Aorta (tissue), 5 donors: ENCODE measurements around the gene CAMK1. TPM values are rescaled to one million over a fixed set of nuclear protein-coding genes. Genes with fewer than 3 reads are reported as not detected.

Source experiments
- ATAC-seq: fragments of 200-7000 bp; cut with Tn5 transposase; one replicate; pipeline ENCODE4 v1.9.1; 2022; ENCODE audit warnings: moderate library complexity; ENCODE audit not compliant: low FRiP score
- DNase-seq, 2 donors: peaks; one replicate each; pipeline ENCODE4 v3.0.0-alpha.2; 2020
- H3K27ac ChIP-seq, 2 donors: one replicate each; pipeline ENCODE4 v1.5.1; 2013; ENCODE audit warnings: low read length in 2 of 2, mild to moderate bottlenecking in 2 of 2, moderate library complexity in 2 of 2, control low read depth in 1 of 2, inconsistent platforms in 1 of 2, low read depth in 1 of 2
- H3K27me3 ChIP-seq, 2 donors: one replicate each; pipeline ENCODE4 v1.6.1; 2013; ENCODE audit warnings: control low read depth in 1 of 2, low read length in 1 of 2, mild to moderate bottlenecking in 1 of 2, moderate library complexity in 1 of 2; ENCODE audit not compliant: insufficient read depth in 2 of 2, control insufficient read depth in 1 of 2
- H3K36me3 ChIP-seq, 2 donors: one replicate each; pipeline ENCODE4 v1.6.1; 2013; ENCODE audit warnings: control low read depth in 1 of 2, low read length in 1 of 2, mild to moderate bottlenecking in 1 of 2; ENCODE audit not compliant: insufficient read depth in 2 of 2, control insufficient read depth in 1 of 2
- H3K4me1 ChIP-seq, 2 donors: one replicate each; pipeline ENCODE4 v1.6.1; 2013; ENCODE audit warnings: low read length in 2 of 2, control low read depth in 1 of 2, mild to moderate bottlenecking in 1 of 2, moderate library complexity in 1 of 2; ENCODE audit not compliant: insufficient read depth in 2 of 2, control insufficient read depth in 1 of 2
- H3K4me3 ChIP-seq, 2 donors: one replicate each; pipeline ENCODE4 v1.5.1; 2013; ENCODE audit warnings: low read length in 2 of 2, control low read depth in 1 of 2, mild to moderate bottlenecking in 1 of 2
- H3K9me3 ChIP-seq: one replicate; pipeline ENCODE4 v1.6.1; 2013; ENCODE audit warnings: mild to moderate bottlenecking, low read length; ENCODE audit not compliant: control insufficient read depth
- WGBS, 2 donors: extraction: QIAGEN DNeasy Blood & Tissue Kit; methylation state at CpG; one replicate each; pipeline ENCODE4 v1.1.7; 2013; 5-methylcytosine and 5-hydroxymethylcytosine counted together
- intact Hi-C, 2 donors: fragments of 100-400 bp; cut with DNase I; formaldehyde crosslinking; loops; one replicate each; pipeline versions ENCODE4 v1.14.2 to v1.15.0; 2022
- polyA plus RNA-seq, 2 donors: library from polyadenylated mRNA; stranded (reverse); fragments of 200-250 nt; gene quantifications; one replicate each; pipeline ENCODE4 v1.2.3, GENCODE V29; 2013
- total RNA-seq, 2 donors: library from RNA; stranded (reverse); fragmentation: NEBNext Ultra II Directional; extraction: Animal tissue kit (Norgen Biotek cat#: 25700); gene quantifications; one replicate each; pipeline ENCODE4 v1.2.1, GENCODE V29; 2021
- donor health status: healthy with polysubstance abuse.
- donor health status: Bipolar disorder and iron deficiency.
- donor health status: DM: no; HTN: no; CAD: no.
- donor health status: DM: no; HTN: no; CAD: no.
- donor health status: DM: yes; HTN: yes; CAD: no.

CAMK1 gene
- total and polyA plus RNA-seq, 4 donors = 24.7 to 58.0 (median 35.8) TPM

- H3K9me3 ChIP-seq = no peaks in the 10 kb centered on the region
- intact Hi-C loops = no loop called here
- no peaks in the 10 kb centered on the region for H3K27me3 ChIP-seq
- ATAC-seq (no peak), DNase-seq (peak in 1 of 2 donors; percentile 54)
- no peak overlapping the region for H3K27ac ChIP-seq
- no peaks in the 10 kb centered on the region for H3K4me1 ChIP-seq
- 85 to 86% methylated on average over 13 of the region's 13 CpGs for WGBS, 2 donors
- H3K4me3 ChIP-seq = no peak overlapping the region
- H3K36me3 ChIP-seq = peaks cover 0 to 6% of the 10 kb centered on the region in 2 donors
Observed at GRCh38 chr3:9786825-9787669, 17.3 kb upstream of the CAMK1 start.

GRCh38 chr3:9786209-9786739, 16.5 kb upstream of the CAMK1 start:
- peaks cover 0 to 6% of the 10 kb centered on the region in 2 donors for H3K36me3 ChIP-seq
- no peak overlapping the region for H3K4me3 ChIP-seq
- H3K27me3 ChIP-seq = no peaks in the 10 kb centered on the region
- H3K27ac ChIP-seq = no peak overlapping the region
- no peaks in the 10 kb centered on the region for H3K9me3 ChIP-seq
- WGBS, 2 donors = 88 to 90% methylated on average over 7 of the region's 7 CpGs
- no peak for ATAC-seq
- intact Hi-C loops = no loop called here
- peak in 1 of 2 donors; percentile 41 for DNase-seq
- no peaks in the 10 kb centered on the region for H3K4me1 ChIP-seq

GRCh38 chr3:9785602-9786001, 15.9 kb upstream of the CAMK1 start:
- Histone ChIP-seq H3K36me3 (peaks cover 0 to 6% of the 10 kb centered on the region in 2 donors), H3K4me1 (no peaks in the 10 kb centered on the region)

GRCh38 chr3:9784965-9785364, 15.2 kb upstream of the CAMK1 start:
- no peak for ATAC-seq
- Histone ChIP-seq H3K4me3 (no peak overlapping the region), H3K36me3 (peaks cover 0 to 10% of the 10 kb centered on the region in 2 donors), H3K27ac (no peak overlapping the region), H3K27me3 (no peaks in the 10 kb centered on the region), H3K4me1 (no peaks in the 10 kb centered on the region), H3K9me3 (no peaks in the 10 kb centered on the region)
- 84 to 91% methylated on average over 4 of the region's 4 CpGs for WGBS, 2 donors
- intact Hi-C loops = no loop called here
- peak in 1 of 2 donors; percentile 67 for DNase-seq

More at GRCh38 chr3:9785602-9786001, 15.9 kb upstream of the CAMK1 start:
- ATAC-seq (peak; percentile 37), DNase-seq (peak in 1 of 2 donors; percentile 27)
- intact Hi-C loops = no loop called here
- no peak overlapping the region for H3K27ac ChIP-seq
- WGBS, 2 donors = 48 to 51% methylated on average over 7 of the region's 7 CpGs
- no peak overlapping the region for H3K4me3 ChIP-seq
- no peaks in the 10 kb centered on the region for H3K9me3 ChIP-seq
- no peaks in the 10 kb centered on the region for H3K27me3 ChIP-seq

- no peaks in the 10 kb centered on the region for H3K9me3 ChIP-seq
- peaks cover 0 to 6% of the 10 kb centered on the region in 2 donors for H3K36me3 ChIP-seq
- ATAC-seq = no peak
- intact Hi-C loops = no loop called here
- no peak overlapping the region for H3K27ac ChIP-seq
- H3K4me3 ChIP-seq = no peak overlapping the region
- DNase-seq = peak in 1 of 2 donors; percentile 57
- no peaks in the 10 kb centered on the region for H3K4me1 ChIP-seq
- no peaks in the 10 kb centered on the region for H3K27me3 ChIP-seq
- 91% methylated on average over 14 of the region's 14 CpGs for WGBS, 2 donors
Observed at GRCh38 chr3:9783954-9784353, 14.2 kb upstream of the CAMK1 start.

- no peak for DNase-seq
- 28 to 39% methylated on average over 3 of the region's 3 CpGs for WGBS, 2 donors
- no peak overlapping the region for H3K27ac ChIP-seq
- H3K9me3 ChIP-seq = no peaks in the 10 kb centered on the region
- no peak for ATAC-seq
- H3K36me3 ChIP-seq = peaks cover 0 to 6% of the 10 kb centered on the region in 2 donors
- H3K4me1 ChIP-seq = no peaks in the 10 kb centered on the region
- intact Hi-C loops = no loop called here
- no peak overlapping the region for H3K4me3 ChIP-seq
- H3K27me3 ChIP-seq = no peaks in the 10 kb centered on the region
Observed at GRCh38 chr3:9782770-9783169, 13.0 kb upstream of the CAMK1 start.

GRCh38 chr3:9781978-9782603, 12.3 kb upstream of the CAMK1 start:
- no peaks in the 10 kb centered on the region for H3K4me1 ChIP-seq
- H3K36me3 ChIP-seq = peaks cover 0 to 6% of the 10 kb centered on the region in 2 donors
- H3K4me3 ChIP-seq = no peak overlapping the region
- DNase-seq = no peak
- H3K27ac ChIP-seq = no peak overlapping the region
- intact Hi-C loops = no loop called here
- no peaks in the 10 kb centered on the region for H3K27me3 ChIP-seq
- no peaks in the 10 kb centered on the region for H3K9me3 ChIP-seq
- WGBS, 2 donors = 74 to 79% methylated on average over 3 of the region's 3 CpGs
- ATAC-seq = no peak

- Histone ChIP-seq H3K4me3 (no peak overlapping the region), H3K36me3 (peaks cover 0 to 6% of the 10 kb centered on the region in 2 donors), H3K4me1 (no peaks in the 10 kb centered on the region), H3K27ac (no peak overlapping the region), H3K27me3 (no peaks in the 10 kb centered on the region), H3K9me3 (no peaks in the 10 kb centered on the region)
- intact Hi-C loops = no loop called here
- DNase-seq (peak in 1 of 2 donors; percentile 57), ATAC-seq (no peak)
- 0 to 24% methylated on average over 1 of the region's 1 CpG for WGBS, 2 donors
Observed at GRCh38 chr3:9781551-9781950, 11.8 kb upstream of the CAMK1 start.
